HG03469 (cell line): ENCODE results near the gene KIDINS220.

ENCODE experiments used
- ATAC-seq: cut with Tn5 transposase; IDR thresholded peaks from one replicate; pipeline ENCODE4 v1.9.1; 2021; ENCODE audit warnings: mild to moderate bottlenecking, moderate library complexity, moderate number of reproducible peaks; ENCODE audit not compliant: unreplicated experiment

The KIDINS220 gene

DNA sequence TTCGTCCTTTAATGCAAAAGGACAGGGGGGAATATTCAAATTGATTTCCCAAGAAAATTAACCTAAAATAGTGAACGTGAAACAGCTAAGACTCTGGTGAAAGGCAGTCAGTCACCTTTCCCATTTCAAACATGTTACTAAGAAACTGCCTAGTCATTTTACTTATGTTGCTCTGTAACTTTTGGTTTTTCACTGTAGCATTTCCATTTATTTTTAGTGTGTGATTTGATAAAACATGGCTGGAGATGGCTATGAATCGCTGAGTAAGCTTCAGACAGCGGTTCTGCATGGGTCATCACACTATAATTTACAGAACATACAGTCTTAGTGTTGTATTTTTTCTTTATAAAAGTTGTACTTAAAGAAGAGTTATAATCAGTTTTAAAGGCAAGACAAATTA is 16.0 kb upstream of the KIDINS220 start:
- ATAC-seq = no peak

DNA sequence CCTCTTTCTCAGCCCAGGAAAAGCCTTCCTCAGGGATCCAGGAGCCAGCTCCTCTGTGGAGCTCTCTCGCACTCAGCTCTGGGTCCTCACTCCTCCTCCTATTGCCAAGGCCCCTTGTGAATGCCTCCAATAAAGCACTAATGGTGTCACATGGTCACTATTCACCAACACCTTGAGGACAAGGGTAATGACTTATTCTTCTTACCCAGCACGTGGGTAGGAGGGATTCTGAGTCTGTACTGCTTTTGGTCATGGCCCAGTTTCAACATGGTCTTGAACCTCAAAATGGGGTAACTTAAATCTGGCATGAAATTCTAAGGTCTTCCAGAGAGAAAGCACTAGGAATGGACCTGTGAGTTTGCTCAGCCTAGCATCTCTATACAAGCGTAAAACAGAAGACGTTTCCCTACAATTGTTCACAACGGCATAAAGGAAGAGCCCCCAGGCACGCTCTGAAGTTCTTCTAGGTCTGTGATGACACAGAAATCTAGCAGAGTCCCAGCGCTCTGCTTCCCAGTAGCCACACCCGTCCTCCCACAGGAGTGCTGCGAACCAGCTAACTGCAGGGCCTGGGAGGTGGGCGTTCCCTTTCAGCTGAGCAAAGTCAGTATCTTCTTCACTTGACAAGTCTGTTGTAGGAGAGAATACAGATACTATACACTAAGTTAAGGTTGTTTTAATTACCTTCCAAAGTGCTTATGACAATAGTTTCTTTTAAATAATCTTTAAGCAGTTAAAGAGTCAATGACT is 14.6 kb upstream of the KIDINS220 start:
- ATAC-seq = no peak

DNA sequence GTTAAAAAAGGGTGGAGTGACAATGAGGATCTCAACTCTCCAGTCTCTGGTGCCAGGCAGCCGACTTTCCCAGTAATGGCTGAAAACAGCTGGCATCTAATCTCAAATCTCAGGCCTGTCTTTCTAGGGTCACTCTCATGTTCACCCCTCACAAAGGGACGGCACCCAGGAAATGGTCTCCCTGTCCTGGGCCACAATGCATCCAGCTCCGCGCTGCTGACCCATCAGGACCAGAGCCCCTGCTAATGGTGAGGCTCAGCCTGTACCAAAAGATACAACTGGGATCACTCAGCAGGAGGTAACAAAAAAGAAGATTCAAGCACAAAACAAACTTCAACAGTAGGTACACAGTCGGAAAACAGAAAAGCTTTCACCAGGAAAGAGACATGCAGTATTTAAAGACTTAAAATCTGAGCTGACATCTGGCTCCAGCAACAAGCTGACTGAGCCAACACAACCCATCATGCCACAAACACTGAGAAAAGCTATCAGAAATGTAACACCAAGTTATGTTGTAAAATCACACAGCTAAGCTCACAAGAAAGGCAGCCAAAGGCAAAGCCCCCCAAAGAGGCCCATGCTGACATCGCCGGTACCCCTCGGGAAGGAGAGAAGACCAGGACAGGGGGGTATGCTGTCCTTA is 13.6 kb upstream of the KIDINS220 start:
- no peak for ATAC-seq

DNA sequence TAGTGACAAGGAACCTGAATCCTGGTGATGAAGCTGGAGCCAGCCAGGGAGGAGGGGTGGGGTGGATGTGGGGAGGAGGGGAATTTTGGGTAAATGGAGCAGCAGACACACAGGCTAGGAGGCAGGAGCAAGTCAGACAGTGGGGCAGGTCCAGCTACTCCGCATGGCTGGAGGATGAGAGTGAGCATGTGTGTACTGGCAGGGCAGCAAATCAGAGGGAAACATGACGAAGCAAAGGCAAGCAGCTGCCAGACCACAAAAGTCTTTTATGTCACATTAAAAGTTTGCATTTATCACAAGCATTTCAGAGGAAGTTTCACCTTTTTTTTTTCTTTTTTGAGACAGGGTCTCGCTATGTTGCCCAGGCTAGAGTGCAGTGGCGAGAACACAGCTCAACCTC is 11.9 kb upstream of the KIDINS220 start:
- no peak for ATAC-seq

DNA sequence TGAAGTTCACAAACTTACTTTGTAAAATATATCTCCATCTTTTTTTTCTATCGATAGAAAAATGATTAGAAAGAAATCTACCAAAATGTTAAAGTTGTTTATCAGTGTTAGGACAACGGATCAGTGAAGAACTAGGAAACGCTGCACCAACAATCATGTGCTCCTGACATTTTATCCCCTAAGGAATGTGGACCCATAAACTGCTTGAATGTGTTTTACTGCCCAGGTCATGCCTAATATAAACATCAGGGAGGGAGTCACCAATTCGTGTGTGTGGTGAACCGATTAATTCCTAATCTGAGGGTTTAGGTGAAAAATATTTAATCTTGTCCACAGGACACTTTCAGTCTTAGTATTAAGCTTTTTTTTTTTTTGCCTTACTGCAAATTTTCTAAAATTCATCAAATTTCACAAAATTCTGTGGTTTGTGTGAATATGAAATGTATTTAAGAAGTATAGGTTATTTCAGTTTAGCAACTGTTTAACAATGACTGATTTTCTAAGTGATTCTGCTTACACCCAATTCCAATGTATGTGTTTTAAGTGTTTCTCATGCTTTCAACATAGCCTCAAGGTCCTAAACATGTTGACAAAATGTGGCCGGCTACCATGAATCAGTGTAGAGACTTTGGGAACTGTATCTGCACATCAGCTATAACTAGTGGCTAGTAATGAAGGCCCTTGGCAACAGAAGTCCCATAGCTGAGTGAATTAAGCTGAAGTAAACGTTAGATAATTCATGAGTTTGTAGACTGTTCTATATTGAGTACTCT is 11.1 kb upstream of the KIDINS220 start:
- no peak for ATAC-seq

DNA sequence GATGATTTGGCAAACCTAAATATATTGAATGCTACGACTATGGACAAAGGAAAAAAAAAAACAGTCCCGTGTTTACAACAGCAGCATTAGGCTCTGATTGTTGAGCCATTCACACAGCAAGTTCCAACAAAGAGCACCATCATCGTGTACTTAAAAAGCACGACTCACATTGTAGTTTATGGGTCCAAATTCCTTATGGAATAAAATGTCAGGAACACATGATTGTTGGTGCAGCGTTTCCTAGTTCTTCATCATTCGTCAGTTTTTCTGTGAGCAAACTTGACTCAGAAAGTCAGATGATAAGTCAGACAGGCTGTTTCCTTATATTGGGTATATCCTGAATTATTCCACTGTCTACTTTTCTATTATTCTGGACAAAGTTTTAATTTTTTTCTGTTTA is 10.0 kb upstream of the KIDINS220 start:
- no peak for ATAC-seq

DNA sequence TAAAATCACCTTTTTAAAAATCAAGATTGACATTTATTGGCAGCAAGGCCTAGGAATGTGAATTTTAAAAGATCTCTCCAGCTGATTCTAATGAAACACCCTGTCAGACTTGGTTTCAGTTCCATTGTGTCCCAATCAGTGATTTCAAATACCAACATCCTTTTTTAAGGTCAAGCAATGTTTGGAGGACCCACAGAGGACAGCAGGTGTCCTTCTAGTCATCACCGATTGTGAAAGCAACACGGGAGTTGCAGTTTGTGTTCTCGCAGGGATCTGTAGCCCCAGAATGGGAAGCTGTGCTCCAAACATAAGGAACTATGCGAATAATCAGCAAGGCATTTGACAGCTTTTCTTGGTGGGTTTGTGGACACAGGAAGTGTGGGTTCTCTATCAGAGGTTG is 4.5 kb upstream of the KIDINS220 start:
- ATAC-seq = no peak

DNA sequence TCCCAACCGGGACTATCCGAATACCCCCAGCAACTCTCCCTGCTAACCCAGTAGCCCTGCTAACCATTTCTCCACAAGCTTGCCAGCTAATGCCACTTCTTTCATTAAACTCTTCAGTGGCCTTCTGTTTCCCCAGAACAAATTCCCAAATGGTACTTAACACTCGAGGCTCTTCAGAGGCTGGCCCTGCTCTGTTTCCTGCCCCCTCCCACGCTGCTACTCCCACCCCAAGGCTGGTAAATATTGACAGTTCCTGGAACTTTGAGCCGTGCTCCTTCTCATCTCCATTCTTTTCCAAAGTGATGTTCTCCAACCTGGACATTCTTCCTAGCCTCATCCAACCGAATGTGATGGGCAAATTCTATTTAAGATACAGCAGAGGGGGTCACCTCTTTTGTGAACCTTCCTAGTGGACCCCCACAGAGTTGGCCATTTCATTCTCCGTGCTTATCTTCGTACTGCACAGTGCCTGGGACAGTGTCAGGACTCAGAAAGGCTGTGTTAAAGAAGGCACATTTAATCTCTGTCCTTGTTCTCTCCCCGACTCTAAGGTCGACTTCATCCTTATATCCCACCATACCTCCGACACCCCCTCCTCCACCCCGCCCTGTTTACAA is 3.2 kb upstream of the KIDINS220 start:
- ATAC-seq = no peak

DNA sequence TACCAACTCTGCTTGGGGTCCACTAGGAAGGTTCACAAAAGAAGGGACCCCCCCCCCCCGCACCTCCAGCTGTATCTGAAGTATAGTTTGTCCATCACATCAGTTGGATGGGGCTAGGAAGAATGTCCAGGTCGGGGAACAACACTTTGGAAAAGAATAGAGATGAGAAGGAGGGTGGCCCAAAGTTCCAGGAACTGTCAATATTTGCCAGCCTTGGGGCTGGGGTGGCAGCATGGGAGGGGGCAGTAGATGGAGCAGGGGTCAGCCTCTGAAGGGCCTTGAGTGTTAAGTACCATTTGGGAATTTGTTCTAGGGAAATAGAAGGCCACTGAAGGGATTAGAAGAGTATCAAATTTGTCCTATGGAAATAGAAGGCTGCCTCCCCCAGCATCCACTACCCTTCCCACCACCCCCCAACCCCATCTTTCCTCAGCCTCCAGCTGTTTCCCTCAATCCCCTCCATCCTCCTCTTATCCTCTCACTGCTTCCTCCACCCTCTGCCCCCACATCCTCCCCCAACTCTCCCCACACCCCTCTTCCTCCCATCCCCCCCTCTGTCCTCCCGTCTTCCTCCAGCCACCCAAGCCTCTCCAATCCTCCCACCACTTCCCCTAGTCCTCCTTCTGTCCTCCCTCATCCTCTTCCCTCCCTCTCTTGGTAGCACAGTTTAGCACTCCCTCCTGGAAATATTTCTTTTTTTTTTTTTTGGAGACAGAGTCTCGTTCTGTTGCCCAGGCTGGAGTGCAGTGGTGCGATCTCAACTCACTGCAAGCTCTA is 2.0 kb upstream of the KIDINS220 start:
- no peak for ATAC-seq

DNA sequence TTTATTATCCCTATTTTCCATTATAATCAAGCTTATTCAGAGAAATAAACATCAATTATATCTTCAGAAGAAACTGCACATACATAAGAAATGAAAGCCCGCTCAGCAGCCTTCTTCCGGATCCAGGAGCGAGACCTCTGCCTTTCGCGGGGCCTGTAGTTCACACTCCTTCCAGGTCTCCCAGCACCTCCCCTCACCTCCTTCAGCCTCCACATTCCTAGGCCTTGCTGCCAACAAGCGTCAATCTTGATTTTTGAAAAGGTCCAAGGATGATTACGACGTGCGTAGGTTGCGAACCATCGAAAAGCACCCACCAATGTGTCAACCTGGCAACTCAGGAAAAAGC is 355 bp upstream of the KIDINS220 start:
- no peak for ATAC-seq

DNA sequence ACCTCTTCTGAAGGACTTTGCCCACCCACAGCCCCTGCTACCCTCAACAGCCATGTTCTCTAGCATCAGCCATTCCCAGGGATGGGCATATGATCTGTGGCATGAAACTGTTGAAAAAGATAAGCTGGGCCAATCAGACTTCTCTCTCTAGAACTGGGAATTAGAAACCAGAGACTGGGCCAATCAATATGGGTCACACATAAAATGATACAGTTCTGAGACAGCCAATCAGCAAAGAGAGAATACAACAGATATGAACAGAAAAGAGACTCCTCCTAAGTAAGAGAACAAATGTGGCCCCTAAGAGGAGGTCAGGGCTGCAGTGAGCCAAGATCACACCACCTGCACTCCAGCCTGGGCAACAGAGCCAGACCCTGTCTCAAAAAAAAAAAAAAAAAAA is 2.1 kb downstream of the KIDINS220 start:
- no peak for ATAC-seq

DNA sequence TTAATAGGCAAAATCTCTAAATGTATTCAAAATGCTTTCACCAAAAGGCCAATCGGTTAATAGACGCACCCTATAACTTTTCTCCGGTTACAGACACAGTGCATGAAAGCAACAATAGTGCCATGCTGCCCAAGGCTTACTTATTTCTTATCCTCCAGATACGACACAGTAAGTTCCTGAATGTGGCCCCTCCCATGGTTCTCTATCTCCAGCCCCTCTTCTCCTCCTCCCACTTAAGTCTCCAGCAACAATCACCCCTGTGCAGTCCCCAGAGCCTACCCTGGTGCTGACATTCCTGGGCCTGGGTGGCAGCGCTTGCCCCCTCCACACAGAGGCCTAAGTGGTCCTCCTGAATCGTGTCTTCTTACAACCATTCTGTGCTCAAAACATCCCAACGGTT is 3.6 kb downstream of the KIDINS220 start:
- ATAC-seq = no peak

DNA sequence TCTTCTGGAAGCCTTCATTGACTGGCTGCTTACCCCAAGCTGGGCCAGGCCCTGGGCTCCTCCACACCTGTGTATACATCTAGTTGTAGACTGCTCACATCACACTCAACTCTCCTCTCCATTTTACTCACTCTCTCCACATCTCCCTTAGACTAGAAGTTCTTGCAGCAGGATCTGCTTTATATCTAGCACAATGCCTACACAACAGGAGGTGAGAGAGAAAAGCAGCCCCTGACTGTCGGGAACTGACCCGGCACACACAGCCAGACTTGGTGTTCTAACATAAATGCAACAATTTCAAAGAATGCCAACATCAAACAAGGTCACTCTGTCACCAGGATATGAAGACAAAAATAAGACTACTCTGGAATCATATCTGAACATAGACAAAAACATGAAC is 5.9 kb downstream of the KIDINS220 start:
- no peak for ATAC-seq

DNA sequence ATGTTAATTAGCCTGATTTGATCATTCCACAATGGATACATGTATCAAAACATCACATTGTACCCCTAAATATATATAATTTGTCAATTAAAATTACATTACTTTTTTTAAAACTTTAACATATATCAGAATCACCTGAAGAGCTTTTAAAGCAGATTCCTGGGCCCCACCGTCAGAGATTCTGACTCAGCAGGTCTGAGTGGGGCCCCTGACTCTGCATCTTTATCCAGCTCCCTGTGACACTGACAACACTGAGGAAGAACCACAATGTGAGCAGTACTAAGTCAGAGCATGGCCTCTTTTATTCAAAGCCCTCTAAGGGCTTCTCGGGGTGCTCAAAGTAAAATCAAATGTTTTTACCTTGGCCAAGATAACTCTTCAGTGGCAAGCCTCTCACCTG is 9.7 kb downstream of the KIDINS220 start:
- ATAC-seq = no peak

DNA sequence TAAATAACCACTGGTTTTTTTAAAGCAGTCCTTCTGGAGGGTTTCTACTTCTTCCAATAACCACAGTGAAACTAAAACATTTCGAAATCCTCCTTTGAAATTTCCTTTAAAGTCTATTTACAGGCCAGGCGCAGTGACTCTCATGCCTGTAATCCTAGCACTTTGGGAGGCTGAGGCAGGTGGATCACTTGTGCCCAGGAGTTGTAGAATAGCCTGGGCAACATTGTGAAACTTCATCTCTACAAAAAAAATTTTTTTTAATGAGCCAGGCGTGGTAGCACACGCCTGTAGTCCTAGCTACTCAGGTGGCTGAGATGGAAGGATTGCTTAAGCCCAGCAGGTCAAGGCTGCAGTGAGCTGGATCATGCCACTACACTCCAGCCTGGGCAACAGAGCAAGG is 15.2 kb downstream of the KIDINS220 start:
- no peak for ATAC-seq

DNA sequence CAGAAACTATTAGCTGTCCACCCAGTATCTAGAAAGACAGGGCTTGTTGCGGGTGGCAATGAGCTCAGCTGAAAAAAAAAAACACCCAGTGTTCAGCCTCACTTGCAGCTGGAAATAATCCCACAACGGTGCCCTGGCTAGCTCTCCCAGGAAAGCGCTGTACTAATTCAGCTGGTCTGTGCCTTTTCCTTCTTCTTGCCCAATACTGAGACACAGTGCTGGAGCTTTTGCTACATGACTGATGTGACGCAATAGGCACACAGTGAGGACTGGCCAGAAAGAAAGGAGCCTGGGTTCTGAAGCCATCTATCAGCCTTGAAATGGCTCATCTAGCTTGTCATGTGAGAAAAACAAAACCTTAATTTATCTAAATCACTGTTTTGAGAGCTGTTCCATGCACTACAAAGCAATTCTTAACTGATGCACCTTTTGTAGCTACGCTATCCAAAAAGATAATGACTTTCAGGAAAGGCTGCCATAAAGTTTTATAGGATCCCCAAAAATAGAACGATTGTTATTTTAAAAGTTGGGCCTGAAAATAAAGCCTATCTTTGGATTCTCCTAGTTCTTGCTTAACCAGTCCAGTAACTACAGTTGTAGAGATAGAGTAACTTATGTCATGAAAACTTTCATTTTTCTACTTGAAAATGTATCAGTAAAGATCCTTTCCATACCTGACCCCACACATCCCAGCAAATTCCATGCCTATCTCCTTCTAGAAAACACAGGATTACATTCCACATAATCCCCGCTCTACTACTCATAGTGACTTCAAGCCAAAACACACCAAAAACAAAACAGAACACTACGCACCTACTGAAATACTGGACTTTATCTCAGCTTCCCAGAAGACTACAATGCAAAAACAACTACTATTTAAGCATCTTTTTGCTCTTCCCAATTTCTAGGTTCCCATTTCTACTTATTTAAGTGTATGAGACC is 15.9 kb downstream of the KIDINS220 start:
- no peak for ATAC-seq

DNA sequence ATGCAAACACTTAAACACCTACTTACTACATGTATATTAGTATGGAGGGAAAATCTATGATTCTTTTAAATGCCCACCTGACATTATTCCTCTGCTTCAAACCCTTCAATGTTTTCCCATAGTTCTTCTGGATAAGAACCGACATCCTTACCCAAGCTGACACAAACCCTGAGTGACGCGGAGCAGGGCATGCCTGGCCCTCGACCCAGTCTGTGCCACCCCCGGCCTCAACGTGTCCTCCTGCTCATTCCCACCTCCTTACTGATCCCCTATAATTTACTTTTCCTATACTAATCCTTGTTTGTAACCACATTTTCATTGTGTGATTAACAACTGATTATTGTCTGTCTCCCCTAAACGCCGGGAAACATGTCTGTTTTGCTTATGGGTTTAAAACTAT is 17.5 kb downstream of the KIDINS220 start:
- ATAC-seq = no peak

DNA sequence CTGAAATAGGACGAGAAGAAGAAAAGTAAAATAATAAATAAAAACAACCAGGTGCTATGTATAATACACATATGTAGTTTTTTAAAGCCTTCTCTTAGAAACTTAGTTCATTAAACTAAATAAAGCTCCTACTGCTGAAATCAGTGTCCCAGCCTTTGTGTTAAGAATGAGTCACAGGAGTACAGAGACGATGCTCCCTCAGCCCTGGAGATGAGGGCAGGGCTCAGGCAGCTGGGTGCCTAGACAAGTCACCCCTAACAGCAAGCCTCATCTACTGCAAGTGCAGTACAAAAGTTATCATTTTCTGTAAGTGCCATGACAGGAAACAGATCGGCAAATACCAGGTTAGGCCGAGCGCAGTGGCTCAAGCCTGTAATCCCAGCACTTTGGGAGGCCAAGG is 18.2 kb downstream of the KIDINS220 start:
- ATAC-seq = no peak

DNA sequence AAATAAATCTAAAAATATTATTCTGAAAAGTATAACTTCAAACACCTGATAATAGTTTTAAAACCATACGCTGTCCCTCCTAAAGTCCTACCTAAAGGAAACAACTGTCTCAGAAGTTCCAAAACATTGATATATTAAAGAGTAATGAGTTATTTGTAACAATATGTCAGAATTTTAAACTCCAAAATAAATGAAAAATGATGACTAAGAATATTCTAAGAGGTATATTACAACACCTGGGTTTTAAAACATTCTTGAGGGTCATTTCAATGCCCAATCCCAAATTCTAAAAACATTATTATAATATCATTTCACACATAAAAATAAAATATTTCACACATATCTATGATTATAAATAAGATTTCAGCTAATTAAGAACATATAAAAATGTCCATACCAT is 20.2 kb downstream of the KIDINS220 start:
- no peak for ATAC-seq
